Hippocampal formation (tissue), 2 donors: ENCODE results near the gene MMP24.
"Not testable (repeated sequence)": the region's sequence is repeated elsewhere in the genome, so short reads cannot be mapped to it uniquely, and the experiment has no call there.

Source experiments
- DNase-seq, 2 donors: peaks; one replicate each; lab custom pipeline; 2025; lab: John Stamatoyannopoulos, UW

Gene MMP24

DNA sequence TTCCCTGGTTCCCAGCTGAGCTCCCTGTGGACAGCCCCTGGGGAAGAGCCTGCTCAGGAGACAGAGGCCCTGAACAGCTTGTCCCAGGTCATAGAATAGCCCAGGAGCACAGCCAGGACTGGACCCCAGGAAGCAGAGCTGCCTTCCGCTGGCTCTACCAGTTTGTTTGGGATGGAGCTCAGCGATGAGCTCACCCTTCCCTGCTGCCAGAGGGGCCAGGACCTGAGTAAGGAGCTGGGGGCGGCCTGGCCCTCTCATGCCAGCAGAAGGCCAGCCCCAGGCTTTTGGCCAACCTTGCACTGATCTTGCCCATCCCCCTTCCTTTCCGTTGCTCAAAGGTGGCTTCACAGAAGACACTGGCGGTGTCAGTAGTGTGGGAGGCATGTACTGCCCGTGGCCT, 33.9 kb downstream of the MMP24 start:
- DNase-seq, result no peak

DNA sequence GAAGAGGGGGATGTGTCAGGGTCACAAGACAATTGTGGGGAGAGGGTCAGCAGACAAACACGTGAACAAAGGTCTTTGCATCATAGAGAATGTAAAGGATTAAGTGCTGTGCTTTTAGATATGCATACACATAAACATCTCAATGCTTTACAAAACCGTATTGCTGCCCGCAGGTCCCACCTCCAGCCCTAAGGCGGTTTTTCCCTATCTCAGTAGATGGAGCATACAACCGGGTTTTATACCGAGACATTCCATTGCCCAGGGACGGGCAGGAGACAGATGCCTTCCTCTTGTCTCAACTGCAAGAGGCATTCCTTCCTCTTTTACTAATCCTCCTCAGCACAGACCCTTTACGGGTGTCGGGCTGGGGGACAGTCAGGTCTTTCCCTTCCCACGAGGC, 35.8 kb downstream of the MMP24 start:
- DNase-seq, result not testable (repeated sequence)

DNA sequence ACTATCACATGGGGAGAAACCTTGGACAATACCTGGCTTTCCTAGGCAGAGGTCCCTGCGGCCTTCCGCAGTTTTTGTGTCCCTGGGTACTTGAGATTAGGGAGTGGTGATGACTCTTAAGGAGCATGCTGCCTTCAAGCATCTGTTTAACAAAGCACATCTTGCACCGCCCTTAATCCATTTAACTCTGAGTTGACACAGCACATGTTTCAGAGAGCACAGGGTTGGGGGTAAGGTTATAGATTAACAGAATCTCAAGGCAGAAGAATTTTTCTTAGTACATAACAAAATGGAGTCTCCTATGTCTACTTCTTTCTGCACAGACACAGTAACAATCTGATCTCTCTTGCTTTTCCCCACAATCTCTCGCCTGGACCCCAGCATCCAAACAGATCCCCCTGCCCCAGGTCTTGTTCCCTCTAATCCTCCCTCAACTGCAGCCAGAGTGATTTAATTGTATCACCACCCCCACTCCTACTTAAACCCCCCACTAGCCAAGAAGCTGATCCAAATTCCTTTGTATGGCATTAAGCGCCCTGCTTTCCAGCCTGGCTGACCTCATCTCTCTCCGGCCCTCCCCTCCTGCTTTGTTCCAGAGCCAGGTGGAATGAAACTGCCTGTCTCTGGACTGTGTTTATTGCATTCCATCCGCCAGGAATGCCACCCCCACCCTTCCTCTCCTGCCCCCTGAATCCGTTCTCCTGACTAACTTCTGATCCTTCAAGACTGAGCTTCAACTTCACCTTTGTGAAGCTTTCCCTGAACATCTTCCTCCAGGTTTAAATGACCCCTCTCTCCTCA, 36.4 kb downstream of the MMP24 start:
- not testable (repeated sequence) for DNase-seq

DNA sequence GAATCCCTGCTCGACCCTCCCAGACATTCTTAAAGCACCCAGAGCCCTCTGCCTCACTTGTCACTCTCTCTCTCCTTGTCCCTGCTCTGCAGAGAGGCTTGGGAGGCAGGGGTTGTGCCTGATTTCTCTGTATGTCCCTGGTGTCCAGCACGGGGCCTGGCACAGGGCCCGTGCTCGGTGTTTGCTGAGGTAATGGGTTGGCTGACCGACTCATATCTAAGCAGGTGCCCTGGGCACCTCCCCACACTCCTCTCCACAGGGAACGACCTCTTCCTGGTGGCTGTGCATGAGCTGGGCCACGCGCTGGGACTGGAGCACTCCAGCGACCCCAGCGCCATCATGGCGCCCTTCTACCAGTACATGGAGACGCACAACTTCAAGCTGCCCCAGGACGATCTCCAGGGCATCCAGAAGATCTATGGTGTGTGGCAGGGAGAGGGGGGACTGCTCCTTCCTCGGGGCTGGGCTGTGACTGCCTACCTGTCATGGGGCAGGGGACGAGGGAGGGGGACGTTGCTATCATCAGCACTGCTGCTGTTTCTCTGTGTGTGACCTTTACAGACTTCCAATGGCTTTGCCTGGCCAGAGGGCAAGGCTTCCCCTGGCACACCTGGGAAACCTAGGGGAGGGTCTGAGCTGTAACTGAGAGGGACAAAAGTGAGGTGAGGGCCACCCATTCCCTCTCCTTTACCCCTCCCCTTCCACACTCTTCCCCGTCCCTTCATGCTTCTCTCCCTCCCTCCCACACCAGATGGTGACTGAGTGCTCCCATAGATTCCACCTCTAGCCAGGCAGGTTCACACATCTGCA, 37.2 kb downstream of the MMP24 start:
- DNase-seq, result no peak

DNA sequence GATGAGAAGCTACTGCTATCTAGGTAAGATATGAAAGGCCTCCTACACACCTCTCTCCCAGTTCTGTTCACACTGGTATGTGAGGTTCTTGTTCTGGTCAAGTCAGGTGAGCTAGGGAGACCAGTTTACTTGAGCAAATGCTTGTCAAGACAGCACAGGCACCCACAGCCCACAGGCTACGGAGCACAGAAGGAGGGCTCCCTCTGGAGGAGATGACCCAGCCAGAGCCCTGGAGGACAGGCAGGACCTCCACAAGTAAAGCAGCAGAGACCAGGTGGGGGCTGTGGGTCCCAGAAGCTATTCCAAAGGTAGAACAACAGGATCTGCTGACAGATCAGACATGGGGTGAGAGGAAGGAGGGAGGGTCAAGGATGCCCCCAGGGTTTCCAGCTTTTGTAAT, 38.3 kb downstream of the MMP24 start:
- DNase-seq, result no peak

DNA sequence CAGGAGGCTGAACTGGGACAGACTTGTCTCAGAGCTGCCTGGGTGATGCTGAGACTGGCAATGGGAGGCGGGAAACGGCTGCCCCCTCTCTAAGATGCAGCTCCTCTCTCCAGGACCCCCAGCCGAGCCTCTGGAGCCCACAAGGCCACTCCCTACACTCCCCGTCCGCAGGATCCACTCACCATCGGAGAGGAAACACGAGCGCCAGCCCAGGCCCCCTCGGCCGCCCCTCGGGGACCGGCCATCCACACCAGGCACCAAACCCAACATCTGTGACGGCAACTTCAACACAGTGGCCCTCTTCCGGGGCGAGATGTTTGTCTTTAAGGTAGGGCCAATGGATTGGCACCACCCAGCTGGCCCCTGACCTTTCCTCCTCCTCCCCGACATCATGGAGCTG, 40.6 kb downstream of the MMP24 start:
- no peak for DNase-seq

DNA sequence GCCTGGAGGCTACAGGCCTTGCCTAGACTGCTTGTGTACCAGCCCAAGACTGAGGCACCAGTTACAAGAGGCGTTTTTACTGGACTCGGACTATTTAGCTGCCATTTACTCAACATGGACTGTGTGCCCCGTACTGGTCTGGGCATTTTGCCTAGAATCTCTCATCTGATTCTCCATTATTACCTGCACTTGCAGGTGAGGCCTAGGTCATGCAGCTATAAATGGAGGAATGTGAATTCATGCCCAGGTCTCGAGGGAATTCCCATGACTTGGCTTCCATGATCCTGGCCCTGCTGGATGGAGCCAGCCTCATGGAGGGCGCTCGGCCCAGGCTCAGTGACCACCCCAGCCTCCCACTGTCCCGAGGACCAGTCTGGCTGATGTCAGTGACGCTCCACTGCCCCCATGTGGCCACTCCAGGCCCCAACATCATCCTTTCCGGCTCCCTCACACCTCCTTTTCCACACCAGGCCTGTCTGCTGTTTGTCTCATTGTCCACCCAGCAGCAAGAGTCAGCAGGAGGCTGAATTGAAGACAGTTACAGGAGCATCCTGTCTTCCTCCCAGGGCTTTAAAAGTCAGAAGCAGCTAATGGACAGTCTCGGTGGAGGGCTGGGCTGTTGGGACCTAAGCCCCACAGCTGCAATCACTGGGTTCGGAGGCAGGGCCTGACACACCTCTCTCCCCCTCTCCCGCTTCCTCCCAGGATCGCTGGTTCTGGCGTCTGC, 42.7 kb downstream of the MMP24 start:
- DNase-seq, result peak in 1 of 2 donors; percentile 14

DNA sequence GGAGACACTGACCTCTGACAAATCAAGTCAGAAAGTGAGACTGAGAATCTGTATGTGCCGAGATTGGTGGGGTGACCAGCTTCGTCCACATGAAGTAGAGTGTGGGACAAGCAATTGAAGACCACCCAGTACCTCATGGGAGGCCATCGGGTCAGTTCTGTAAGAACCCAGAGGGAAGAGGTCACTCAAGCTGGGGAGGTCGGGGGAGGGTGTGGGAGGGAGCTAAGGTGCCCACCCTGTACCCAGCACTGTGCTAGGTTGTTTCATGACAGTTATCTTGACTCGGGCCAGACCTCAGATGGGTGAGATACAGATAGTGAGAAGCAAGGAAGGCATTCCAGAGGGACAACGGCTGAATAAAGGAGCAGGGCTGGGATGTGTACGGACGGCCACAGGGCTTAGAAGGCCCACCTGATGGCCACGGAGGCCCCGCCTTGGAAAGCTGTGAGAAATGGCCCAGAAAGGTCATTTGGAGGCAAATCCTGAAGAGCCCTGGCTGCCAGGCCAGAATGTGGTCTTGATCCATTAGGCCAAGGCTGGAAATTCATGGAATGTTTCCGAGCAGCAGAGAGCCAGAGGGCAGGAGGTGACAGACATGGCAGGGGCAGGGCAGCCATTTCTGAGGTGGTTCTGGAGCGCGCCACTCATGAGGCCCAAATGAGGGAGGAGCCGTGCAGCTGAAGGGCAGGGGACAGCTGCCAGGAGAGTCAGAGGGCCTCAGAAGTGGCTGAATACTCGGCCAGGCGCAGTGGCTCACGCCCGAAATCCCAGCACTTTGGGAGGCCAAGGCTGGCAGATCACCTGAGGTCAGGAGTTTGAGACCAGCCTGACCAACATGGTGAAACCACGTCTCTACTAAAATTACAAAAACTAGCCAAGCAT, 43.8 kb downstream of the MMP24 start:
- DNase-seq, result no peak

DNA sequence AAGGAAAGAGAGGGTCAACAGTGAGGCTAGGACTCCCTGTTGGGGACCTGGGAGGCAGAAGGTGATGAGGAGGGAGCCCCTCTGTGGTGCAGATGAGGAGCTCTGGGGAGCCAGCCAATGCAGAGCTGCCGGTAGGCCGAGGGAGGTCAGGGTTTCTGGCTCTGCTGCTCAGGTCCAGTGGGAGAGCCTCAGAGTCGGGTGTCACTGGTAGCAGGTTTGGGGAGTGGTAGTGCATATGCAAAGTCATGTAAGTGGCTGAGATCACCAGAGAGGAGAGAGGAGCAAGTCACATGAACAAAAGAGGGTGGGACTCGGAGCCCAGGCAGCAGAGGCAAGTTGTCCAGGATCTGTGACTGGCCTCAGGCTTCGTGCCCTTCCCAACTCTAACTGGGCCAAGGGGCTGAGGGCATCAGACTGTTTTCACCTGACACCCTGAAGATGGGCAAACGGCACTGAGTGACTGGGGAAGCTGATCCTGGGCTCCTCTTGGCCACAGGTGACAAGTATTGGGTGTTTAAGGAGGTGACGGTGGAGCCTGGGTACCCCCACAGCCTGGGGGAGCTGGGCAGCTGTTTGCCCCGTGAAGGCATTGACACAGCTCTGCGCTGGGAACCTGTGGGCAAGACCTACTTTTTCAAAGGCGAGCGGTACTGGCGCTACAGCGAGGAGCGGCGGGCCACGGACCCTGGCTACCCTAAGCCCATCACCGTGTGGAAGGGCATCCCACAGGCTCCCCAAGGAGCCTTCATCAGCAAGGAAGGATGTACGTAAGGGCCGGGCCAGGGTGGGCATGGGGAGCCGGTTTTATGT, 44.8 kb downstream of the MMP24 start:
- DNase-seq, result no peak

DNA sequence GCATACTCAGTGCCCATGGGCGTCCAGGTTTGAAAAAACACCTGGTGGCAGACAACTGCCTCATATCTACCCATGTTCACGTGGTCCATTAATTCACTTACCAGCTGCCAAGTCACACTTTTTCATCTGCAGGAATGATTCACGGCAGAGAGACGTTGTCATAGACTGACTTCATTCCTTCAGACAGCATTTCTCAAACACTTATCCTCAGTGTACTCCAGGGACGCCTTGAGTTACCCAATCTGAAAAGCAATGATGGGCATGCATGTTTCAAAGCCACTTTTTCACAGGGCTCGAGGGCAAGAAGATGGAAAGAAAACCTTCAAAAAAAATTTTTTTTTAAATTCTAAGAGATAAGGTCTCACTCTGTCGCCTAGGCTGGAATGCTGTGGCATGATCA, 45.4 kb downstream of the MMP24 start:
- no peak for DNase-seq

DNA sequence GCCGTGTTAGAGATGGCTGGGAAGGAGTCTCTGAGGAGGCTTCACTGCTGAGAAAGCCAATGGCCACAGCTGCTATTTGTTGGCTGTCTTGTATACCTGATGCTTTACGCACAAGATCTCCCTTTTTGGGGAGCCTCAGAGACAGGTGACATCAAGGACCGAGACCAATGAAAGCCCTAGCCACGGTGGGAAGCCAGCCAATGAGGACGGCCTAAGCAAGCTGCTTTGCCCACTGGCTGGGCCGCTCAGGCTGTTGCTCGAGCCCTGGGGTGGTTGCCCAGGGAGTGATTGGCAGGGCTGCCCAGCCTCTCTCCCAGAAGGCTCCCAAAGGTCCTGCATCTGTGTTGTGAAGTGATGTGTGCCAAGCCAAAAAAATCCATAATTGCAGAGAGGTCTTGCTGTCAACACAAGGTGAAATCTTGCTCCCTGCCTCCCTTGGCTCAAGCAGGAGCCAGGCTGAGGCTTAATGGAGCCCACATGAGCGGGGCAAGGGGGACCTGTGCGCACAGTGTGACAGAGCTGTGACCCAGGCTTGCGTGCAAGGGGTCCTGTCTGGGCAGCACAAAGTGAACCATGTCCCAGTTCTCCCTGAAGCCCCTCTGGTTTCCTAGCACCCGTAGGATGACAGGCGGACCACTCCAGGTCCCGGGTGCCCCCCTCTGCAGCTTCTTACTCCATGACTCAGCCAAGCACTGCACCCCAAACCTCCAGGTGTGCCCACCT, 47.1 kb downstream of the MMP24 start:
- DNase-seq, result no peak

DNA sequence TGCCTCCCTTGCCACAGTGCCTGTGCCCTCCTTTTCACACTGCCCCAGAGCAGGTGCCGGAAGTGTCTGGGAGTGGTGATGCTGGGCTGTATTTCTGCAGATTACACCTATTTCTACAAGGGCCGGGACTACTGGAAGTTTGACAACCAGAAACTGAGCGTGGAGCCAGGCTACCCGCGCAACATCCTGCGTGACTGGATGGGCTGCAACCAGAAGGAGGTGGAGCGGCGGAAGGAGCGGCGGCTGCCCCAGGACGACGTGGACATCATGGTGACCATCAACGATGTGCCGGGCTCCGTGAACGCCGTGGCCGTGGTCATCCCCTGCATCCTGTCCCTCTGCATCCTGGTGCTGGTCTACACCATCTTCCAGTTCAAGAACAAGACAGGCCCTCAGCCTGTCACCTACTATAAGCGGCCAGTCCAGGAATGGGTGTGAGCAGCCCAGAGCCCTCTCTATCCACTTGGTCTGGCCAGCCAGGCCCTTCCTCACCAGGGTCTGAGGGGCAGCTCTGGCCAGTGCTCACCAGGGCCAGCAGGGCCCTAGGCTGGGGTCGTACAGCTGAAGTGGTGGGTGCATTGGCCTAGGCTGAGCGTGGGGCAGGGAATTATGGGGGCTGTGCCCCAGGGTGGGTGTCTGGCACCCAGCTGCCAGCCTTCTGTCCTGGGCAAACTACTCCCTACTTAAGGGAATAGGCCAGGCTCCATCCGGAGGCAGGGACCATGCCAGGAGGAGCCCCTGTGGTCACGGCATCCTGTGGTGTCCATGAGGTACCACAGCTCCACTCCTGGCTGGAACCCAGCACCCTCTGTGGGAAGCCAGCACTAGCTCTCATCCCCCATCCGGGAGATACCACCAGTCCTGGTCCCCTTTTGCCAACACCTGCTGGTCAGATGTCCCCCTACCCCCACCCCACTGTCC, 47.9 kb downstream of the MMP24 start:
- DNase-seq, result no peak

DNA sequence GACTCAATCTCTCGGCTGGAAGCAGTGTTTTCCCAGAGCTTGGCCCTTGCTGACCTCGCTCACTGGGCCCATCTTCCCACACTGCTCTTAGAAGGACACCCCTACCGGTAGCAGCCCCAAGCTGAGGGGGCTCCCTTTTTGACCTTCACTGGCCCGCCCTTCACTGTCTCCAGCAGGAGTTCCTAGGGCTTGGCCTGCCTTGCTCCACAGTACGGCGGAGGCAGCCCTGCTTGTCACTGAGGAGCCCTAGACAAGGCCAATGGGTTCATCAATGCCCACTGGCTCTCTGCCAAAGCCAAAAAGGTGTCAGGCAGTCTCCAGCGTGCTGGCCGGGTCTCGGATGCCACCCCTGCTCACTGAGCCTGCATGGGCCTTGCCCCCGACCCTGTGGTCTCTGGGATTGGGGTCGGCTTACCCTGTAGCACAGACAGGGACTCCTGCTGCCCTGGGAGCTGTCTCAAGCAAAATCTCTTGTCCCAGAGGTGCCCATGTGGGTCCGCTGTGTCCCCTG, 49.3 kb downstream of the MMP24 start:
- DNase-seq, result no peak

DNA sequence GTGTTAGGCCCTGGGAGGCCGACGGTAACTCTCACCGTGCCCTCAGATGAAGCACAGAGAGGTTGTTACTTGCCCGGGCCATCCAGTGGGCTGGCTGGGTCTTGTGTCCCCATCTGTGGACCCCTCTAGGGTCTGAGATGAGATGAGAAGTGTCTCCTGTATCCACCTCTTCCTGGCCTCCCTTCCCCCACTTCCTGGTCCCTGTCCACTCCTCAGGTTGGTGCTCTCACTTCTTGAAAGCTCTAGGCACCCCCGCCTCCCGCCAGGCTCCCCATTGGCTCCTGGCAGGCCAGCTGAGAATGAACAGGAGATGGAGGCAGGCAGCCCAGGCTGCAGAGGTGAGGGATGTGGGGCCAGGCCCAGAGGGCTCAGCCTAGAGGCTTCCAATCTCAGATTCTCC, 49.9 kb downstream of the MMP24 start:
- DNase-seq, result no peak

DNA sequence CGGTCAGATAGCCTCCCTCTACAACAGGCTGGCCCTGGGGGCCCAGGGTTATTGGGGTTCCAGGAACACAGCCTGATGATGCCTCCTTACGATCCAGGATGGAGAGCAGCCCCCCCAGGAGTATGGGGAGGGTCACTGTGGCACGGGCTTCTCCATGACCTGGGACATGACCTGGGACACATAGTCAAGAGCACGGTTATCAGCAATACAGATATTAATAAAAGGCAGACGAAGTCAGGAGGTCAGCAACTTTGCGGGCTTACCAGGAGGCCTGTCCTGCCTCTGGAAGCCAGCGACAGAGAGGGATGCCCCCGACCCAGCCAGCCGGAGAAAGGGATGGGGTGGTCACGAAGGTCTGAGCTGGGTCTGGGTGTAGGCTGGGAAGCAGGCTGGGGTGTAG, 50.6 kb downstream of the MMP24 start:
- no peak for DNase-seq

DNA sequence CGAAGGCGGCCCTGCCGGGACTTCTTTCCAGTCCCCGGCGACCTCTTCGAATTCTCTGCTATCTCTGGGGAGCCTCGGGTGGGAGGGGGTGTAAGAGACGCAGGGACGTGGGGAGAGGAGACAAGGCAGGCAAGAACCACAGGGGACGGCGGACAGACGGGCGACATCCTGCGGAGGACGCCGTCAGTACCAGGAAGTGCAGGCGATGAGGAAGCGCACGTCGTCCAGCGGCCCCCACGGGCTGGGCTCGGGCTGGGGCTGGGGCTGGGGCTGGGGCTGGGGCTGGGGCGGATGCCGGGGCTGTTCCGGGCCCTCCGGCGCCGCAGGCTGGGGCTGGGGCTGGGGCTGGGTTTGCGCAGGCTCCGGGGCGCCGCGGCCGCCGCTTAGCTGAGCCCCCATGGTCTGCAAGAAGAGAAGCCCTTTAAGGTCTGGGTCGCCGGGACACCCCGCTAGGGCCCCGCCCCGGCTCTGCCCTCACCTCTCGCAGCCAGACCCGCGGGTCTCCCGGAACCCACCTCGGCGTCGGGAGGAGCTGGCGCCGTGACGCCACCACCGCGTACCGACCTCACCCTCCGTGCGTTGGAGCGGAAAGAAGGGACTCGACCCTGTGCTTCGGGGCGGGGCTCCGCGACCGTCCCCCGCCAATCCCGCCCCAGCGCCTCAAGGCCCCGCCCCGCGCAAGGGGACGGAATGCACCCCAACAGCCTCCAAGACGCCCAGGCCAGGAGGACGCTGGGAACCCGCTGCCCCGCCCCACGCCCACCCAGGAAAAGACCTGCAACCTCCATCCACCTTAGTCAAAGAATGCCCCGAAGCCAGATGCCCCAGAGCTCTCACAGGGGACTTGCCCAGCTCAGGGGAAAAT, 51.3 kb downstream of the MMP24 start, which contains the start of gene MMP24OS:
MMP24OS (minus strand) TSS at position 592 of the 865 bp plus-strand sequence; CDS start at position 399, 193 bp downstream.
- peak; percentile 72 to 78 for DNase-seq

DNA sequence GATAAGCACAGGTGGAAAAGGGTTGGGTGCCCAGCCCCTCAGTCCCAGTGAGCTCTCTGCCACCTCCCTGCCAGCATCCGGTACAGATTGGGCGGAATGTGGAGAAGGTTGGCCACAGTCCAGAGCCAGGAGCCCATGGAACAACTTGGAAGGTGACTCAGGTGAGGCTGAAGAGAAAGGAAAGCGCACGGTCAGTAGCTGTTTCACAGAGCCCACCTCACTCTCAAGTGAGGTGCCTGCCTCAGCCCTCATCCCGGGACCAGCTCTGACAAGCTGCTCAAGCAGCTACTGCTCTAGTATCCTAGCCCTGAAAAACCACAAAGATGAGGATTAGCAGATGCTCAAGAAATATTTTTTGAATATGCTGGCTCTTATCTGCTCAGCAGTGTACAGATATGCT, 52.5 kb downstream of the MMP24 start:
- DNase-seq, result no peak
